SKM-1 (cell line): ENCODE results near the gene PPIL1.
"Not testable (repeated sequence)": the region's sequence is repeated elsewhere in the genome, so short reads cannot be mapped to it uniquely, and the experiment has no call there.

Experiments used
- DNase-seq: peaks from one replicate; lab custom pipeline; 2025; ENCODE audit not compliant: unreplicated experiment; lab: John Stamatoyannopoulos, UW

Gene PPIL1

DNA sequence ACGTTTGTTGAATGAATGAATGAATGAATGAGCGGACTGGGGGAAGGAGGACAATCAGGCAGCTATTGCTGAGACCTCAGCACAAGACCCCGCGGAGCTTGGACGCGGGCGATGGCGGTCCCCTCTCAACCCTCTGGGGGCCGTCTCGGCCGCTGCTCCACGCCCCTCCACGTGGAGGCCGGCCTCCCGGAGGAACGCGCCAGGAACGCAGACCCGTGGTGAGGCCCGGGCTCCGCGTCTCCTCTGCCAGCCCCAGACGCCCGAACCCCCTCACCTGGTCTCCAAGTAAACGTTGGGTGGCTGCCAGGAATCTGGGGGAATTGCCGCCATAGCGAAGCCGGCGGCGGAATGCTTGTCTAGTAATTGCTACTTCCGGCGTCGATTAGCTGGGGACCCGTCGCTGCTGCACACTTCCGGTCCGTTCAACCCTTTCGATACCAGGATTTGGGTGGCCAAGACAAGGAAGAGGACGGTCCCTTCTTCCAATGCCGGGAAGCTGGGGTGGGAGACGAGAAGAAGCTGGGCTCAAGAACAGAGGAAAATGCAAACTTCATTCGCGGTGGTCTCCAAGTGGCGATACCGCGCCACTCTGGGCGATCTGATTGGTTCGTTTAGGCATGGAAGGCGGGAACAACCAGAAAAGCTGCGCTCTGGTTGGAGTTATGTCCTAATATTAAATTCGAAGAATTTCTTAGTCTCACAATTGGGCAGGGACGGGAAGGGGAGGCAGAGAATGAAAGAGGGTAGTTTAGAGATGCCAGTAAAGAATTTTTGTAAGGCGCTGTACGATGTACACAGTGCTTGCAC, at the start of gene PPIL1:
Gene PPIL1 (minus strand): TSS at position 361 of the 807 bp plus-strand sequence. CDS start 31 bp downstream, at position 330.
- DNase-seq, result peak; percentile 84

DNA sequence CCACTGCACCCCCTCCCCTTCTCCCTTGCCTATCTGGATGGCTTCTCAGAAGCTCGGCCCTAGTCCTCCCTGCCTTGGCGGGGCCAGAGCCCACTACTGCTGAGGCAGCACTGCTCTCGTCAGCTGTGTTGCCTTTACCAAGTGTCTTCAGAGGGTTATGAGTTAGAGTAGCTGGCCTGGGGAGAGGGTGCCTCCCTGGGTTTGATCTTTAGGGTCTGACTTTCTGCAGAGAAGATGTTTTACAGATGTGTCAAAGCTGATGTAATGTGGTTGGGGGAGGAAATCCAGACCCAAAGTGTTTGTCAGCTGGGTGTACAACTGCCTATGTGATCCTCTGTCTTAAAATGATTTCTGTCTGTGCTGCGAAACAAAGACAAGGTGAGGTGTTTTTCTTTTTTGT, 49.5 kb upstream of the PPIL1 start:
- no peak for DNase-seq

DNA sequence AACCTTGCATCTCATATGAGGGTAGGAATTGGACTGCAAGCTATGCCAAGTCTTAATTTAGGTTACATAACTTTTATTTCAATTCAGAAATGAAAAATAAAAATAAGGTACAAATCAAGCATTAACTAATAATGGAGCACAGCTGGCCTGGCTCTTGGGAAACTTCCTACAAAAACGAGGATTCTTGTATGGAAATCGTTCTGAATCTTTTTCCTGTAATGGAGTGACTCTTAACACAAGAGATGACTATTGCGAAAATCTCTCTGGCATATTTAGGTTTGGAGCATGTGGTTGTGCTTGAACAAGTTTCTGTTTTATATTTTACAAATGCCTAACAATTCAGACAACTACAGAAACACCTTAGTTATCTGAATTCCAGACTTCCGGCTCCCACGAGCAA, 45.9 kb upstream of the PPIL1 start:
- DNase-seq, result no peak

DNA sequence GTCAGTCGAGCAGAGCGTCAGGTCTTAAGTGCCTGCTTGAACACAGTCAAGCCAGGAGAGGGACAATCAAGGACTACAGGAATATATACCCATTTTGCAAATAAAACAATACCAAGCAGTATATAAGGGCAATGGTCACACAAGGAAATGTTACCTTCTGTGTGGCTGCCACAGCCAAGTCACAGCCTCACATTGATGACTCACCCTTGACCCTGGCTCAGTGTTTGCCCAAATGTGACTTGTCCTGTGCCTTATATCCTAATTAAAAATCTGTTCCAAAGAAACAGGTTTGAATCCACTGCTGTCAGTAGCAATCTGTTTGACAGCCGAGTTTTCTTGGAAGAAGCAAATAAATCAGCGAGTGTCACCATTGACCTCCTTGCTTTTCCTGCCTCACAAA, 45.4 kb upstream of the PPIL1 start:
- no peak for DNase-seq

DNA sequence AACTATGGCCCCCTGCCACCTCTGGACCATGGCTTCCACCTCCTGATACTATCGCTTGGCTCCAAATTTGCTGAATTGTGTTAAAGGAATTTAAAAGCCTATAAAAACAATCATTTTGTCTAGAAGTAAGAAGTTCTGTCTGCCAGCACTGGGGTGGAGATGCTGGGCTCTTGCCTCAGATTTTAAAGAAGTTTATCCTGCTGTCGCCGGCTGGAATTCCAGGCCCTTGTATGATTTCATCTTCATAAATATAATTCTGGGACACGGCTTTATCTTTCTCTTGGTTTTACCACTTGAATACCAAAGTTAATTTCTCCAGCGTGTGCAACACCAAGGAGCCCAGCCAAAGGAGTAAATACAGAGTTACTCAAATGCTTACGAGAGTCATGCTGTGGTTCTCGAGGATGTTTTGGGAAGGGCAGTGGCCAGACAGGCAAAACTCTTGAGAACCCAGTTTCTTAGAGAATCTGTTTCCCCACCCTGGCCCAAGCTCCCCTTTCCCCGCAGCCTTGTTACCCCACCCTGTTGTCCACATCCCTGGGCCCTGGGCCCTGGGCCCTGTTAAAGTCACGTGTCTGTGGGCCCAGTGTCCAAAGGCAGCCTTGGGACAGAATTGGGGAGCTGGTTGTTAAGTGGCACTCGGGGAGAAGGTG, 43.1 kb upstream of the PPIL1 start:
- DNase-seq, result no peak

DNA sequence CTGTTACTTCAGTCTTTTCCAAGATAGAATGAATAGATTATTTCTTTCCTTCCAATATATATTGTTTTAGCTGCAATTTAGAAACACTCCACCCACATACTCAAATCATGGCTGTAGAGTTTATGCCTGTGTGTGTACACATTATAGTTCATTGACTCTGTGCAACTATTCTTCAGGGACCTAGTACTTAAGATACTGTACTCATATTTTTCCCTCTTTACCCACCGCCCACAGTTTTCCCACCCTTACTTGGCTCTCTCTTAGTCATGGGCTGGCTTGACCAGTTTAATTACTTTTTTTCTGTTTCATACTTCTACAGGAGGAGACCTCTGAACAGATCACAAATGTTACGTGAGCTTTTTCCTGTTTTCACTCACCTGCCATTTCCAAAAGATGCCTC, 41.5 kb upstream of the PPIL1 start:
- no peak for DNase-seq

DNA sequence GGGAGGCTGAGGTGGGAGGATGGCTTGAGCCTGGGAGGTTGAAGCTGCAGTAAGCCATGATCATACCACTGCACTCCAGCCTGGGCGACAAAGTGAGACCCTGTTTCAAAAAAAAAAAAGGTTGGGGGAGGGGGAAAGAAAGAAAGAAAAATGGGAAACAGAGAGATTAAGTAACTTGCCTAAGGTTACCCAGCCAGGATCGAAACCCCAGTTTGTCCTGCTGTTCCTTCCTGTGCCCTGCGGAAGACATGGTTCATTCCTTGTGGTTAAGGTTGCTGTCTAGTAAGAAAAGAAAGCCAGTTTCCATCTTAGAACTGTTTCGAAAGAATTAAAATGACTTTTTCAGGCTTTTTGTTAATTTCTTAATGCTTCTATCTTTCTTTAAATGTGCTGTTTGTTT, 41.0 kb upstream of the PPIL1 start:
- no peak for DNase-seq

DNA sequence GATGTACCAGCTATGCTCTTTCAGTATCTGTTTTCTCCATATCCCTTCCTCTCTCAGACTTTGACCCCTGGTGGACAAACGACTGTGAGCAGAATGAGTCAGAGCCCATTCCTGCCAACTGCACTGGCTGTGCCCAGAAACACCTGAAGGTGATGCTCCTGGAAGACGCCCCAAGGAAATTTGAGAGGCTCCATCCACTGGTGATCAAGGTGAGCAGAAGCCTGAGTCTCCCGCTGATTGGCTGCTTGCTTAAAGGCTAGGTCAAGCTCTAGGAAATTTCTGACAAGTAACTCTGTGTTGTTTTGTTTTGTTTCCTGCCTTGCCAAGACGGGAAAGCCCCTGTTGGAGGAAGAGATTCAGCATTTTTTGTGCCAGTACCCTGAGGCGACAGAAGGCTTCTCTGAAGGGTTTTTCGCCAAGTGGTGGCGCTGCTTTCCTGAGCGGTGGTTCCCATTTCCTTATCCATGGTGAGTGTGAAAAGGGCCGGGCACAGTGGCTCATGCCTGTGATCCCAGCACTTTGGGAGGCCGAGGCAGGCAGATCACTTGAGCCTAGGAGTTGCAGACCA, 39.7 kb upstream of the PPIL1 start:
- DNase-seq, result no peak

DNA sequence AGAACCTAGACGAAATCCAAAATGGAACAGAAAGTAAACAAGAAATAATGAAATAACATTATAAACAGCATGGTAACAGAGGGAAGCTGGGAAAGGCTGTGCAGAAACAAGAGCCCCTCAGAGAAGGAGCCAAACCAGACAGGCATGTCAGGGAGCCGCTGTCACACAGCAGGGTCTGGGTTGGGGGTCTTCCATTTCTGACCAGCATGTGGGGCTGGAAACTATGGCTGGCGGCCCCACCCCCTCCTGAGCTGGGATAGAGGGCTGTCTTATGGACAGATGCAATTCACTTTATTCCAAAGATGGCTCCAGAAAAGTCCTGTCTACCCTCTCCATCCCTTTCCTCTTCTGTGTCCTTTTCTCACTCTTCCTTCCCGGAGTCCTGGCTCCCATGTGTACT, 38.5 kb upstream of the PPIL1 start:
- no peak for DNase-seq

DNA sequence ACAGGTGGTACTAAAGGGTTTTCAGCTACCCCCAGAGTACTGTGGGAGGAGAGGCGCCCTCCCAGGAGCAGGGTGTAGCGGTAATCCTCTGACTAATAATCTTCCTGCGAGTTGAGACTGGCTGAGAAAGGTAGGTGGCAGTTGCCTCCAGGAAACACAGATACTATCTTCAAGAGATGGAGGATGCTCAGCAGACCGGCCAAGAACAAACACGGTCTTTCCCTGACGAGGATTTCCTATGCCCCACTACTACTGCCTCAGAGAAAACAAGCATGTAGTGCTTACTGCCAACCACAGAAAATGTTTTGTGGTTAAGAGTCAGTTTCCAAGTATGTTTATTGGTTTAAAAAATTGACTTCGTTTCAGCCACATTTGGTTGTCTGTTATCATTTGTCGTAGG, 38.0 kb upstream of the PPIL1 start:
- DNase-seq, result no peak

DNA sequence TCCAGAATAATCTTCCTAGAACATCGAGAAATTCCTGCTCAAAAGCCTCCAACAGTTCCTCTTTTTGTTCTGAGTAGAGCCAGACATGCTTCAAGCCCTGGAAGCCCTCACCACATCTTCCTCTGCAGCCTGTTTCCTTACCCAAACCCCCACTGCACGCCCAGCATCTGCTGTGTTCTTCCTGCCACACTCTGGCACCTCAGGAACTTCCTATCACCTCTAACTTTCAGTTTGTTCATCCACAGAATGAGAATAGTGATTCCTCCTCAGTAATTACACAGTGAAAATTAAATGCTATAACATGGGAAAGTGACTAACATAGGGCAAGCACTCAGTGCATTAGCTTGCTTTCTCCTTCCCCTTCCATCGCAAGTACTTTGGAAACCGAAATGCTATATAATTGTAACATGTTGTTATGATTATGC, 37.4 kb upstream of the PPIL1 start:
- peak; percentile 61 for DNase-seq

DNA sequence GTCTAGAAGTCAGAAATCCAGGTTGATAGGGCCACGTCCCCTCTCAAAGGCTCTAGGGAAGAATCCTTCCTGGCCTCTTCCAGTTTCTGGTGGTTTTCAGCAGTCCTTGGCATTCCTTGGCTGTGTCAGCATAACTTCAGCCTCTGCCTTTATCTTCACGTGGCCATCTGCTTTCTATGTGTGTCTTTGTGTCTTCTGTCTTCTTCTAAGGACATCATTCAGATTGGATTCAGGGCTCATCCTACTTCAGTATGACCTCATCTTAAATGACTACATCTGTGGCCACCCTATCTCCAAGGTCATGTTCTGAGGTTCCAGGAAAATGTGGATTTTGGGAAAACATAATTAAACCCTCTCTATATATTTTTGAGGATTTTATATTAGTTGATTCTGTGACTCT, 34.1 kb upstream of the PPIL1 start:
- no peak for DNase-seq

DNA sequence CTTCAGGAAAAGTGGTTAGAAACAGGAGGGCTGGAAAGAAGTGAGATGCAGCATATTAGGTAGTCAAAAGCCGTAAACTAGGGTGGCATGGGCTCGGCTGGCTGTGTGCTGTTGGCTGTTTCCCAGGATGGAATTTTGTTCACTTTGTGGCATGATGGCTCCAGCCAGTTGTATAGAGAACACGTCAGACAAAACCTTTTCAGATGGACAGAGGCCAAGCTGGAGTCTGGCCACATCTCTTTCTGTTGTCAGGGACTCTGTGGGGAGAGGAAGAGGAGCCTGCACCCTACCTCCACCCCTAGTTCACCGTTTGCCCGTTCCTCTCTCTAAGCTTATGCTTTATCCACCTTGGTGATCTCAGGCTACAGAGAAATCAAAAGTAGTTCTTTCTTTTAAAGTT, 33.2 kb upstream of the PPIL1 start:
- no peak for DNase-seq

DNA sequence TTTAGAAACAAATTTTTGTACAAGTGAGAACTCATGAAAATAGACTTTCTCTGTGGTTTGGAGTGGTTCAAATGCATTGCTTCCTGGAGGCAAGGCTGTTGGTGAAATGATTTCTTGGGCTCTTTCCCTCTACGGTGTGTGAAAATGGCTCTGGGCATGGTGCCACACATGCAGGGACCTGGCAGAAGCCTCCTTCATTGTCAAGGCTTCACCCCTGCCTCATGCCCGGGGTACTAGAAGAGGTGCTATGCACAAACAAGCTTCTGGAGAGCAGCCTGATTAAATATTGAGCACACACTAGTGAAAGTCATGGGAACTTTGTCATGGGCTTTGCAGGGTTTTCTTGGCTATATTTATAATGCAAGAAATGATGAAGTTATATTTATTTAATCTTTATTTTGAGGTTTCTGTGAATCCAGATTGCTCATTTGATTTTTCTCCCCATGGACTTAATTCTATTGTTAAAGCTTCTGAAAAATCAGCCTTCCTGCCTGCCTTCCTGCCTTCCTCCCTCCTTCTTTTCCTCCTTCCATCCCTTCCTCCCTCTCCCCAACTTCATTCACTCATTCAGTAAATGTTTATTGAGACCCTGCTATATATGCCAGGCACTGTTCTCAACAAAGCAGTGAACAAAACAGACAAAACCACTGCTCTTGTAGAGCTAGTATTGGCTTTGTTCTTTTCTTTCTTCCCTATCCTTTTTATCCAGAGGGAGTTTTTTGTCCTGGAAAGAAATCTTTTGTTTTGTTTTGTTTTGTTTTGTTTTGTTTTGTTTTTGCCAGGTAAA, 32.1 kb upstream of the PPIL1 start:
- no peak for DNase-seq

DNA sequence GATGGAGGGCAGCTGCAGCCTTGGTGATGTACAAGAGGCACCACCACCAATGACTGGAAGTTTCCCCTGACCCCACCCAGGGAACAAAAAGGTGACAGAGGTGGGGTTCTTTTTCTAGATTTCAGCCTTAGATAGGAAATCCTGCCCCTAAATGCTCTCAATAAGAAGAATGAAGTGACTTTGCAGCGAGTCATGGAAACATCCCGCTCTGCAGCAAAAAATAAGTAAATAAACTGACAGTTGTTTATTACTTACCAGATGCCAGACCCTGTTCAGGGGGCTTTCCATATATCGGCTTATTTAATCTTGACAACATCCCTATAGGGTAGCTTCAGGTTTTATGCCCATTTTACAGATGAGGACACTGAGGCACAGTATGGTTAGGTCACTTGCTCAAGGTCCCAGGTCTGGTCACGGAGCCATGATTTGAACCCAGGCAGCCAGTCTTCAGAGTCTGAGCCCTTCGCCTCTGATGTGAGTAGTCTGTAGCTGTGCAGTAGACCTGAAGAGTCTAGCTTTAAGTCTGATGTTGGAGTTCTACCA, 30.3 kb upstream of the PPIL1 start:
- DNase-seq, result no peak

DNA sequence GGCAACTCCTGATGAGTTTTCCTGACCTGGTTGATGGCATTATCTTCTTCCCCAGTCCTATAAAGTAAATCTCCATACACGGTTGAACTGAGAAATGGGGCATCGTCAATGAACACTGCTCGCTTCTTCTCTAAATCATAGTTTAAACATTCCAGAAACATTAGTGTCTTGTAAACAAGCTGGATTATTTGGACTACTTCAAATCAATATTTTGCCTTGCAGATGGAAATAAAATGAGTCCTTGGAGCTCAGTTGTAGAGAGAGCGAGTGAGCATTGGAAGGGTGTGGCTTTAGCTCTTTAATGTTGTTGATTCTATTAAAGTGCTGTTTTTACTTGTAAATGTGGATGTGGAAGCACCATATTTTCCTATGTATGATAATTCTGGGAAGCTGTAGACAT, 29.5 kb upstream of the PPIL1 start:
- no peak for DNase-seq

DNA sequence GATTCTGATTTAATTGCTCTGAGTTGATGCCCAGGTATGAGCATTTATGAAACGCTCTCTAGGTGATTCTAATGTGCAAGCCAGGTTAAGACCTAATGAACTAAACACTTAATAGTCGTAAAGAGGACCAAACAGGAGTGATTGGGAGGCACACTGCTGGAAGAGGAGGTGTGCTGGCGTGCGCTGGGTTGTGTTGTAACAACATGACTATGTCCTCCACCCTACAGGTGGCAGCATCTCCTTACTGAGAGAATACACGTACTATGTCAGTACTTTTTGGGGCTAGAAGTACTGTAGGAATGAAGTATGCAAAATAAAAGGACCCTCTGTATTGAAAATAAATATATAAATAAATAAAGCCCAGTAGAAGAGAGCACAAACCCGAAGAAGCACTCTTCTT, 23.0 kb upstream of the PPIL1 start:
- DNase-seq, result no peak

DNA sequence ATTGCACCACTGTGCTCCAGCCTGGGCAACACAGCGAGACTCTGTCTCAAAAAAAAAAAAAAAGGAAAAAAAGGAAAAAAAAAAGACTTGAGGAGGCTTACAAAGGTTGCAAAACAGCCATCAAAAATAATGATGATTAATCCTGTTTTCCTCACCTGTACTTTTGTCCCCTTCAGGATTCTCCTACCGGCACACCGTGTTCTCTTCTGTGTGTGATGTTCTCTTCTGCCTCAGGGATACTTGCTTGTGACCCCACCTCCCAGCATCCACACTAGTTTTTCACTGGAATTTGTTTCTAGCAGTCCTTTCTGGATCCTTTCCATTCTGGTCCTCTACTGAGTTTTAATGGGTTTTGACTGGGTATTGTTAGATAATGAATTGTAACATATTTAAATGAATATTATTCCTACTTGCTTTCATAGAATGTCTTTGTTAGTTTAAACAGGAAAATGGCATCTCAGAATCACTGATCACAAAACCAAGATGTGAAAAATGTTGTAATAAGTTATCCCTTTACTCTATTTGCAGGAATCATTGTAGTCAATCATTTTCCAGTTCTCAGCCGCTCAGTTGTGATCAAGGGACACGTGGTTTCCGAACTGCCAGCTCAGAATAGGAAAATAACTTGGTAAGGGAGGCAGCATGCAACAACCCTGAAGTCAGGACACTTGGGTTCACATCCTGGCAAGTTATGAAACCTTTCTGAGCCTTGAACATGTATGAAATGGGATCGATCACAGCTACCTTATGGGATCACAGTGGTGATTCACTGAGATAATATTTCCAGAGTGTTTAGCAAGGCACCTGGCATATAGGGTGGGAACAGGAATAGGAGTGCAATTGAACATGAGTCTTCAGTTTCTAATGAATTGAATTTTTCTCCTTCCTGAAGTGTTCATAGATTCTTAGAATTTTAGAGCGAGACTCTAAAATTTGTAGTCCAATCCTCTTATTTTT, 19.7 kb upstream of the PPIL1 start:
- DNase-seq, result no peak

DNA sequence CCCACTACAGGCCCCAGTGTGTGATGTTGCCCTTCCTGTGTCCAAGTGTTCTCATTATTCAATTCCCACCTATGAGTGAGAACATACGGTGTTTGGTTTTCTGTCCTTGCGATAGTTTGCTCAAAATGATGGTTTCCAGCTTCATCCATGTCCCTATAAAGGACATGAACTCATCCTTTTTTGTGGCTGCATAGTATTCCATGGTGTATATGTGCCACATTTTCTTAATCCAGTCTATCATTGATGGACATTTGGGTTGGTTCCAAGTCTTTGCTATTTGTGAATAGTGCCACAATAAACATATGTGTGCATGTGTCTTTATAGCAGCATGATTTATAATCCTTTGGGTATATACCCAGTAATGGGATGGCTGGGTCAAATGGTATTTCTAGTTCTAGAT, 16.6 kb upstream of the PPIL1 start:
- DNase-seq, result not testable (repeated sequence)

DNA sequence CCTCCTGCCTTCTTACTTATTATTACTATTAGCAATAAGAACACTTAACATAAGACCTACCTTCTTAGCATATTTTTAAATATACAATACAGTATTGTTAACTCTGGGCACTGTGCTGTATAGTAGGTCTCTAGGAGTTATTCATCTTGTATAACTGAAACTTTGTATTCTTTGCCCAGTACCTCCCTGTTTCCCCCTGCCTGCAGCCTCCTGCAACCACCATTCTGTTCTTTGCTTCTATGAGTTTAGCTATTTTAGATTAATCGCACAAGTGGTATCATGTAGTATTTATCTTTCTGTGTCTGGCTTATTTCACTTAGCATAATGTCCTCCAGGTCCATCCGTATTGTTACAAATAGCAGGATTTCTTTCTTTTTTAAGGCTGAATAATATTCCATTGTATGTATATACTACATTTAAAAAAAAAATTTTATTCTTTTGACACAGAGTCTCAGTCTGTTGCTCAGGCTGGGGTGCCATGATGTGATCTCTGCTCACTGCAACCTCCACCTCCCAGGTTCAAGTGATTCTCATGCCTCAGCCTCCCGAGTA, 15.6 kb upstream of the PPIL1 start:
- DNase-seq, result no peak
